Caco-2 (cell line): ENCODE data around the gene EMX1. TPM values are rescaled to one million over a fixed set of nuclear protein-coding genes. Genes with fewer than 3 reads are reported as not detected.

Source experiments
- BruUV-seq: library from RNA; stranded (reverse); fragments of 400-500 nt; replicated peaks from 2 replicates; lab custom pipeline; 2021; lab: Mats Ljungman, UMichigan
- CTCF ChIA-PET: fragments of 300-600 bp; sonication (Branson Sonifier 250); formaldehyde crosslinking; loops from one replicate; lab custom pipeline; 2022; ENCODE audit warnings: antibody characterized with exemption; lab: Charles Lee
- POLR2A ChIA-PET: fragments of 300-600 bp; sonication (Branson Sonifier 250); formaldehyde crosslinking; loops from one replicate; lab custom pipeline; 2022; ENCODE audit warnings: antibody characterized with exemption; lab: Charles Lee
- DNase-seq, 2 experiments: peaks; one replicate each; pipeline versions ENCODE4 v3.0.0 to v3.0.0-alpha.2; 2020 to 2022
- H3K27me3 ChIP-seq: replicated peaks from 2 replicates; pipeline ENCODE4 v1.6.0; 2011; ENCODE audit warnings: low read length; ENCODE audit not compliant: control insufficient read depth, insufficient read depth
- H3K36me3 ChIP-seq: 2 replicates; pipeline ENCODE4 v1.5.1; 2011; ENCODE audit warnings: low read length; ENCODE audit not compliant: control insufficient read depth, insufficient read depth
- H3K4me1 ChIP-seq: fragments of 250-450 bp; sonication (Bioruptor Pico); 2 replicates; pipeline ENCODE4 v1.5.1; 2020; ENCODE audit warnings: mild to moderate bottlenecking
- H3K4me3 ChIP-seq: 2 replicates; pipeline ENCODE4 v1.5.1; 2011; ENCODE audit warnings: low read depth, mild to moderate bottlenecking, control low read depth, low read length
- H3K9me3 ChIP-seq: fragments of 250-450 bp; sonication (Bioruptor Pico); 2 replicates; pipeline ENCODE4 v1.5.1; 2020; ENCODE audit warnings: mild to moderate bottlenecking, moderate library complexity
- H3K27ac Mint-ChIP-seq: one replicate; pipeline ENCODE4 v1.8.0; 2022; ENCODE audit warnings: mixed read lengths; ENCODE audit not compliant: unreplicated experiment
- H3K27me3 Mint-ChIP-seq: one replicate; pipeline ENCODE4 v1.8.0; 2022; ENCODE audit warnings: mixed read lengths; ENCODE audit not compliant: insufficient read depth, unreplicated experiment
- H3K36me3 Mint-ChIP-seq: one replicate; pipeline ENCODE4 v1.8.0; 2022; ENCODE audit warnings: mild to moderate bottlenecking, mixed read lengths; ENCODE audit not compliant: insufficient read depth, unreplicated experiment
- H3K4me1 Mint-ChIP-seq: one replicate; pipeline ENCODE4 v1.8.0; 2022; ENCODE audit warnings: low read depth, mixed read lengths; ENCODE audit not compliant: unreplicated experiment
- H3K4me3 Mint-ChIP-seq: one replicate; pipeline ENCODE4 v1.8.0; 2022; ENCODE audit warnings: mild to moderate bottlenecking, moderate library complexity, mixed read lengths; ENCODE audit not compliant: unreplicated experiment
- H3K9me3 Mint-ChIP-seq: one replicate; pipeline ENCODE4 v1.8.0; 2022; ENCODE audit warnings: mixed read lengths; ENCODE audit not compliant: unreplicated experiment
- intact Hi-C: fragments of 100-400 bp; cut with micrococcal nuclease; formaldehyde crosslinking; loops from one replicate; pipeline ENCODE4 v1.10.0; 2022; ENCODE audit not compliant: unreplicated experiment
- total RNA-seq: library from RNA; stranded (reverse); gene quantifications from 2 replicates; pipeline ENCODE4 v1.2.3, GENCODE V29; 2022
- TF ChIP-seq, protein P1 (sequence below), 2 experiments: fragments of 200-600 bp in 1 of 2; IDR thresholded peaks; 1 replicate in 1 of 2; 2 replicates in 1 of 2; pipeline versions ENCODE4 v1.5.1 to v1.8.0; 2011 to 2022; ENCODE audit warnings: antibody characterized with exemption in 1 of 2, control low read depth in 1 of 2, inconsistent platforms in 1 of 2, low read depth in 1 of 2, low read length in 1 of 2, mild to moderate bottlenecking in 1 of 2, moderate library complexity in 1 of 2; ENCODE audit not compliant: insufficient read depth in 1 of 2, severe bottlenecking in 1 of 2, unreplicated experiment in 1 of 2

Gene EMX1
- total RNA-seq, 1 experiment from 2014 or later: 3.6 TPM

DNA sequence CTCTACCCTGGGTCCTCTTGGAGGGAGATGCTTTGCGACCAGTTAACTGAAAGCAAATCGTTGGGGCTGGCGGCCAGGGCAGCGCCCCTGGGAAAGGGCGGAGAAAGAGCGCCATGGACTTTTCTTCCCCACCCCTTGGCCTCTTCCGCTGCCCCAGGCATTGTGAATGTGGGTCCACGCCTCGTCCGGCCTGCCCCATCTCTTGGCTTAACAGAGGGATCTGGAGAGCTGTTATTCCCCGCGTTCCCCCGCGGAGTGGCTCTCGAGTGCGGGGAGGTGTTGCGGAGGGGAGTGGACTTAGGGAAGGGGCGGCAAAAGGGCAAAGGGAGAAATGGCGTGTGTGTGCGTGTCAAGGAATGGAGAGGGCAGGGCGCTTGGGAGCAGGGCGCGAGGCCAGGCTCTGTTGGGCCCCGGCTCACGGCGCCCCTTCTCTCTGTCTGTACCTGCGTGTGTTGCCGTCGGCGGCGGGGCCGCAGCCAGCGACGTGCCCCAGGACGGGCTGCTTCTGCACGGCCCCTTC is 6.6 kb downstream of the EMX1 start:
- peak in 1 of 2 experiments; percentile 30 for DNase-seq
- ChIA-PET CTCF (no interaction called here), POLR2A (no interaction called here)
- no peaks in the 10 kb centered on the region for H3K4me1 Mint-ChIP-seq
- intact Hi-C loops: no loop called here
- H3K9me3 Mint-ChIP-seq: no peaks in the 10 kb centered on the region
- H3K36me3 ChIP-seq: no peaks in the 10 kb centered on the region
- H3K27me3 Mint-ChIP-seq: peaks cover 18% of the 10 kb centered on the region
- no peaks in the 10 kb centered on the region for H3K9me3 ChIP-seq
- H3K27ac Mint-ChIP-seq: no peak overlapping the region
- H3K27me3 ChIP-seq: peaks cover 3% of the 10 kb centered on the region; the same call in 1 of the 2 replicates
- TF ChIP-seq, protein P1, sequence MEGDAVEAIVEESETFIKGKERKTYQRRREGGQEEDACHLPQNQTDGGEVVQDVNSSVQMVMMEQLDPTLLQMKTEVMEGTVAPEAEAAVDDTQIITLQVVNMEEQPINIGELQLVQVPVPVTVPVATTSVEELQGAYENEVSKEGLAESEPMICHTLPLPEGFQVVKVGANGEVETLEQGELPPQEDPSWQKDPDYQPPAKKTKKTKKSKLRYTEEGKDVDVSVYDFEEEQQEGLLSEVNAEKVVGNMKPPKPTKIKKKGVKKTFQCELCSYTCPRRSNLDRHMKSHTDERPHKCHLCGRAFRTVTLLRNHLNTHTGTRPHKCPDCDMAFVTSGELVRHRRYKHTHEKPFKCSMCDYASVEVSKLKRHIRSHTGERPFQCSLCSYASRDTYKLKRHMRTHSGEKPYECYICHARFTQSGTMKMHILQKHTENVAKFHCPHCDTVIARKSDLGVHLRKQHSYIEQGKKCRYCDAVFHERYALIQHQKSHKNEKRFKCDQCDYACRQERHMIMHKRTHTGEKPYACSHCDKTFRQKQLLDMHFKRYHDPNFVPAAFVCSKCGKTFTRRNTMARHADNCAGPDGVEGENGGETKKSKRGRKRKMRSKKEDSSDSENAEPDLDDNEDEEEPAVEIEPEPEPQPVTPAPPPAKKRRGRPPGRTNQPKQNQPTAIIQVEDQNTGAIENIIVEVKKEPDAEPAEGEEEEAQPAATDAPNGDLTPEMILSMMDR (IDR thresholded peaks at IDR 0.05; ENCODE audit: insufficient read depth in 1 of 2, low read depth in 1 of 2, low read length in 1 of 2, severe bottlenecking in 1 of 2, unreplicated experiment in 1 of 2): no peak
- no peaks in the 10 kb centered on the region for H3K36me3 Mint-ChIP-seq
- no TSS peak for BruUV-seq
- H3K4me1 ChIP-seq: peaks cover 5% of the 10 kb centered on the region; the same call in 1 of the 2 replicates
- H3K4me3 ChIP-seq: no peak overlapping the region
- H3K4me3 Mint-ChIP-seq: peak overlapping the region; percentile 48

DNA sequence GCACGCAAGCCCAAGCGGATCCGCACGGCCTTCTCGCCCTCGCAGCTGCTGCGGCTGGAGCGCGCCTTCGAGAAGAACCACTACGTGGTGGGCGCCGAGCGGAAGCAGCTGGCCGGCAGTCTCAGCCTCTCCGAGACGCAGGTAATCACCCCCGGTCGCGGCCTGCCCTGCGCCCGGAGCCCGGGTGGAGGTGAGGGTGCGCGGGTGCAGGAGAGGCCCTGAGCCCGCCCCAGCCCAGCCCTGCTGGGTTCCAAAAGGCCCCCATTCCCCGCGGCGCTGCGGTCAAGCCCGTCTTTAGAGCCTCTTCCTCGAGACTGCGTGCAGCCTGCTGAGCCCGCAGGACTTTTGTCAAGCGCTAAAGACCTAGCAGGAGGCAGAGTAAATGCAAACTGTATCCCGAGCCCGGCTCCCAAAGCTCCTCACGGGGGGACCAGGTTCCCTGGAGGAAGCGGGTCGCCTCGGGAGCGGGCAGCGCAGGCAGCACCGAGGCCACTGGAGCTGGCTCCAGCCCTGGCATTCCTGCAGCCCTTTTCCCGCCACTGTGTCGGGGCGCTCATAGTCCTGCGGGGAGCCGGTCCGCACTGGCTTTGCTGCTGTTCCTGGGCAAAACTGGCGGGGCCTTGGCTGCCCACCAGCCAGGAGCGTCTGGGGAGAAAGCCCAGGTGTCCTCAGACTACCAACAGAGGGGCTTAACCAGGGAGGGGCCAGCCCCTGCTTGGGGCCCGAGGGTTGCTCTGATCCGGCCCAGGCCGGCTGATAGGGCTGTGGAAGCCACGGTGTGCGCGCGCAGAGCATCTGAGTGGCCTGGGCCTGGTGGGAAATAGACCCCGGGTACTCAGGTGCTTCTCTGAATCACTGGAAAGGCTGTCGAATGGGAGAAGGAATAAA is 7.3 kb downstream of the EMX1 start:
- ChIA-PET POLR2A (no interaction called here), CTCF (interaction anchor here (1.1 kb wide), 1 partner anchor 15 kb away, joined by 4 read pairs; no protein-coding TSS in a partner anchor)
- Histone ChIP-seq H3K36me3 (no peaks in the 10 kb centered on the region), H3K9me3 (no peaks in the 10 kb centered on the region), H3K4me1 (peaks cover 5% of the 10 kb centered on the region; the same call in 1 of the 2 replicates), H3K27me3 (peaks cover 3% of the 10 kb centered on the region; the same call in 1 of the 2 replicates), H3K4me3 (no peak overlapping the region)
- peak in 1 of 2 experiments; percentile 13 for DNase-seq
- no peaks in the 10 kb centered on the region for H3K9me3 Mint-ChIP-seq
- no TSS peak for BruUV-seq
- H3K27ac Mint-ChIP-seq: no peak overlapping the region
- H3K4me1 Mint-ChIP-seq: no peaks in the 10 kb centered on the region
- intact Hi-C loops: no loop called here
- TF ChIP-seq, protein P1 (IDR thresholded peaks at IDR 0.05; ENCODE audit: insufficient read depth in 1 of 2, low read depth in 1 of 2, low read length in 1 of 2, severe bottlenecking in 1 of 2, unreplicated experiment in 1 of 2): no peak
- H3K4me3 Mint-ChIP-seq: no peak overlapping the region
- H3K27me3 Mint-ChIP-seq: peaks cover 11% of the 10 kb centered on the region
- no peaks in the 10 kb centered on the region for H3K36me3 Mint-ChIP-seq

DNA sequence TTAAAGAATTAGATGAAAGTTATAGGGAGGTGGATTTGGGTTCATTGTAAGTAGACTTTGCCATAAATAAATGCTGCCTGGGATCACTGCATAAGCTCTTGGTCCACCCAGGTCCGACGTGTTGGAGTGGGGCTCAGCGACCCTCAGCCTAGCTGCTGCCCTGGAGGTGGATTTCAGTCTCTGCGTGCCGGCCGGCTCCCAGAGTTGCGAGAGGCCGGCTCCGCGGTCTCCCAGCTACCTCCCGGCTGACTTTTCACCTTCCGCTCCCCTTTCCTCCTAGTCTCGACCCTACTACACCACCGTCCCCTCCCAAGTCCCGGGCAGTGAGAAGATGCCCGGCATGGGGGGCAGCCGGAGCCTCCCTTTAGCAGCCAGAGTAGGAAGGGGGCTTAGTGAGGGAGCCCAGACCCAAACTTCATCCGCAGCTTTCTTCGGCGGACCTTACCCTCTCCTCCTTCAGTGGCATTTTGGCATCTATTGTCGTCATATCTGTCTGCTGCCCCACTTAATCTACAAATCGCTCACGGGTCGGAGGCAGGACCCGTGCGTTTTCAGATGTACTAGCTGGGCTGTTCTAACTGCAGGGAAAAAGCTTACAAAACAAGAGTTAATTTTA is 8.1 kb downstream of the EMX1 start:
- 0 out of 2 replicates have a peak, but pooled peaks cover 1% of the 10 kb centered on the region for H3K4me1 ChIP-seq
- no peaks in the 10 kb centered on the region for H3K36me3 Mint-ChIP-seq
- BruUV-seq: no TSS peak
- peaks cover 3% of the 10 kb centered on the region; the same call in 1 of the 2 replicates for H3K27me3 ChIP-seq
- TF ChIP-seq, protein P1 (IDR thresholded peaks at IDR 0.05; ENCODE audit: insufficient read depth in 1 of 2, low read depth in 1 of 2, low read length in 1 of 2, severe bottlenecking in 1 of 2, unreplicated experiment in 1 of 2): no peak
- no peaks in the 10 kb centered on the region for H3K9me3 ChIP-seq
- peaks cover 11% of the 10 kb centered on the region for H3K27me3 Mint-ChIP-seq
- peak in 1 of 2 experiments; percentile 30 for DNase-seq
- POLR2A ChIA-PET: no interaction called here
- no peak overlapping the region for H3K4me3 ChIP-seq
- intact Hi-C loops: no loop called here
- CTCF ChIA-PET: interaction anchor here (1.1 kb wide), 1 partner anchor 14 kb away, joined by 4 read pairs; no protein-coding TSS in a partner anchor
- H3K36me3 ChIP-seq: no peaks in the 10 kb centered on the region
- no peaks in the 10 kb centered on the region for H3K4me1 Mint-ChIP-seq
- no peaks in the 10 kb centered on the region for H3K9me3 Mint-ChIP-seq
- no peak overlapping the region for H3K27ac Mint-ChIP-seq
- no peak overlapping the region for H3K4me3 Mint-ChIP-seq
